ENCODE results near the gene NRXN3.

Gene NRXN3

DNA sequence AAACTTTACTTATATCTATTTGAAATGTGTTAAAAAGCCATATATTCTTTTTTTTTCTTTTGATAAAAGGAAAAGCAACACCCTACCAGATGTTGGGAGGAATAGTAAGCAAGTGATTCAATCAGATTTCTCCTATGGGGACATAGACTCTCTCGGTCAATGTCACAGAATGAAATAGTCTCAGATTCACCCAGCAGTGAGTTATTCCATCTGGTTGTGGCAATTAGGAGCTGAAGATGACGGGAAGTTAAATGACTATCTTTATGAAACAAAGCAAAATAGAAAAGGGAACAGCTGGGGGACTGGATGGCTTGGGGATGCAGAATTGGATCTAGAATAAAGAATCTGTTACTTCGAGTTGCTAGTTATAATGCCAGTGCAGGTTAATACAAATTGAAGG lies 857.0 kb downstream of the NRXN3 start:
- H3K36me3 ChIP-seq (ENCODE audit: control insufficient read depth in 2 of 2, insufficient read depth in 1 of 2, low read length in 2 of 2), result no peaks in the 10 kb centered on the region
- H3K9me3 ChIP-seq (ENCODE audit: control insufficient read depth, insufficient read depth, low read depth, low read length), result no peaks in the 10 kb centered on the region
- ChIA-PET CTCF (interaction anchor here (0.6 kb wide), 1 partner anchor 45 kb away, joined by 3 read pairs; no protein-coding TSS in a partner anchor), POLR2A (no interaction called here)
- no peak overlapping the region for H3K27ac ChIP-seq (ENCODE audit: extremely low read depth, low read depth, low read length)
- no peak for TF ChIP-seq ZNF843 (tag by site-specific recombination; IDR thresholded peaks at IDR 0.05)
- TF ChIP-seq, protein P1, sequence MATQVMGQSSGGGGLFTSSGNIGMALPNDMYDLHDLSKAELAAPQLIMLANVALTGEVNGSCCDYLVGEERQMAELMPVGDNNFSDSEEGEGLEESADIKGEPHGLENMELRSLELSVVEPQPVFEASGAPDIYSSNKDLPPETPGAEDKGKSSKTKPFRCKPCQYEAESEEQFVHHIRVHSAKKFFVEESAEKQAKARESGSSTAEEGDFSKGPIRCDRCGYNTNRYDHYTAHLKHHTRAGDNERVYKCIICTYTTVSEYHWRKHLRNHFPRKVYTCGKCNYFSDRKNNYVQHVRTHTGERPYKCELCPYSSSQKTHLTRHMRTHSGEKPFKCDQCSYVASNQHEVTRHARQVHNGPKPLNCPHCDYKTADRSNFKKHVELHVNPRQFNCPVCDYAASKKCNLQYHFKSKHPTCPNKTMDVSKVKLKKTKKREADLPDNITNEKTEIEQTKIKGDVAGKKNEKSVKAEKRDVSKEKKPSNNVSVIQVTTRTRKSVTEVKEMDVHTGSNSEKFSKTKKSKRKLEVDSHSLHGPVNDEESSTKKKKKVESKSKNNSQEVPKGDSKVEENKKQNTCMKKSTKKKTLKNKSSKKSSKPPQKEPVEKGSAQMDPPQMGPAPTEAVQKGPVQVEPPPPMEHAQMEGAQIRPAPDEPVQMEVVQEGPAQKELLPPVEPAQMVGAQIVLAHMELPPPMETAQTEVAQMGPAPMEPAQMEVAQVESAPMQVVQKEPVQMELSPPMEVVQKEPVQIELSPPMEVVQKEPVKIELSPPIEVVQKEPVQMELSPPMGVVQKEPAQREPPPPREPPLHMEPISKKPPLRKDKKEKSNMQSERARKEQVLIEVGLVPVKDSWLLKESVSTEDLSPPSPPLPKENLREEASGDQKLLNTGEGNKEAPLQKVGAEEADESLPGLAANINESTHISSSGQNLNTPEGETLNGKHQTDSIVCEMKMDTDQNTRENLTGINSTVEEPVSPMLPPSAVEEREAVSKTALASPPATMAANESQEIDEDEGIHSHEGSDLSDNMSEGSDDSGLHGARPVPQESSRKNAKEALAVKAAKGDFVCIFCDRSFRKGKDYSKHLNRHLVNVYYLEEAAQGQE (tag by site-specific recombination; IDR thresholded peaks at IDR 0.05), result no peak
- no peak for TF ChIP-seq ZNF19 (tag by site-specific recombination; IDR thresholded peaks at IDR 0.05; ENCODE audit: low read depth)
- TF ChIP-seq, protein P2, sequence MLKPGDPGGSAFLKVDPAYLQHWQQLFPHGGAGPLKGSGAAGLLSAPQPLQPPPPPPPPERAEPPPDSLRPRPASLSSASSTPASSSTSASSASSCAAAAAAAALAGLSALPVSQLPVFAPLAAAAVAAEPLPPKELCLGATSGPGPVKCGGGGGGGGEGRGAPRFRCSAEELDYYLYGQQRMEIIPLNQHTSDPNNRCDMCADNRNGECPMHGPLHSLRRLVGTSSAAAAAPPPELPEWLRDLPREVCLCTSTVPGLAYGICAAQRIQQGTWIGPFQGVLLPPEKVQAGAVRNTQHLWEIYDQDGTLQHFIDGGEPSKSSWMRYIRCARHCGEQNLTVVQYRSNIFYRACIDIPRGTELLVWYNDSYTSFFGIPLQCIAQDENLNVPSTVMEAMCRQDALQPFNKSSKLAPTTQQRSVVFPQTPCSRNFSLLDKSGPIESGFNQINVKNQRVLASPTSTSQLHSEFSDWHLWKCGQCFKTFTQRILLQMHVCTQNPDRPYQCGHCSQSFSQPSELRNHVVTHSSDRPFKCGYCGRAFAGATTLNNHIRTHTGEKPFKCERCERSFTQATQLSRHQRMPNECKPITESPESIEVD (tag by site-specific recombination; IDR thresholded peaks at IDR 0.05), result no peak
- TF ChIP-seq, protein P3, sequence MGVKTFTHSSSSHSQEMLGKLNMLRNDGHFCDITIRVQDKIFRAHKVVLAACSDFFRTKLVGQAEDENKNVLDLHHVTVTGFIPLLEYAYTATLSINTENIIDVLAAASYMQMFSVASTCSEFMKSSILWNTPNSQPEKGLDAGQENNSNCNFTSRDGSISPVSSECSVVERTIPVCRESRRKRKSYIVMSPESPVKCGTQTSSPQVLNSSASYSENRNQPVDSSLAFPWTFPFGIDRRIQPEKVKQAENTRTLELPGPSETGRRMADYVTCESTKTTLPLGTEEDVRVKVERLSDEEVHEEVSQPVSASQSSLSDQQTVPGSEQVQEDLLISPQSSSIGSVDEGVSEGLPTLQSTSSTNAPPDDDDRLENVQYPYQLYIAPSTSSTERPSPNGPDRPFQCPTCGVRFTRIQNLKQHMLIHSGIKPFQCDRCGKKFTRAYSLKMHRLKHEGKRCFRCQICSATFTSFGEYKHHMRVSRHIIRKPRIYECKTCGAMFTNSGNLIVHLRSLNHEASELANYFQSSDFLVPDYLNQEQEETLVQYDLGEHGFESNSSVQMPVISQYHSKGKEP (tag by site-specific recombination; IDR thresholded peaks at IDR 0.05), result no peak
- no peak for TF ChIP-seq SCRT2 (tag by site-specific recombination; IDR thresholded peaks at IDR 0.05)
- no peak overlapping the region for H3K4me3 ChIP-seq (ENCODE audit: low read depth, low read length)
- no peaks in the 10 kb centered on the region for H3K4me1 ChIP-seq (ENCODE audit: control insufficient read depth, insufficient read depth, low read length)

DNA sequence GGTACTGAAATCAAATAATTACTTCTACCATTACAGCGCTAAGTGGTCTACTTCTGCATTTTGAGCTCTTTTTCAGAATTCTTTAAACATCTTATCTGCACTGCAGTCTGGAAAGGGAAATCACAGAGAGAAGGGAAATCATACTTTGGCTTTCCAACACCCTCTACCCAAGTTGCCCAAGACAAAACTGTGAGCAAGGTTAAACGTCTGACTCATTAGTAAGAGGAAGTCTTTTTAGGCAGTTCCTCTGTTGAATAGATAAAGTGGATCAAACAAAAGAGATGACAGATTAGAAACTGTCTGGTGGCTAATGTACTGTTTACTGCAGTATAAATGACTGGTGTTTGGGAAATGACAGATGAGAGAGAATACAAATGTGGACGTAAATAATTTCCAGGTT lies 858.1 kb downstream of the NRXN3 start:
- no peaks in the 10 kb centered on the region for H3K36me3 ChIP-seq (ENCODE audit: control insufficient read depth in 2 of 2, insufficient read depth in 1 of 2, low read length in 2 of 2)
- H3K4me3 ChIP-seq (ENCODE audit: low read depth, low read length), result no peak overlapping the region
- H3K4me1 ChIP-seq (ENCODE audit: control insufficient read depth, insufficient read depth, low read length), result no peaks in the 10 kb centered on the region
- POLR2A ChIA-PET, result no interaction called here
- CTCF ChIA-PET, result no interaction called here
- H3K9me3 ChIP-seq (ENCODE audit: control insufficient read depth, insufficient read depth, low read depth, low read length), result no peaks in the 10 kb centered on the region
- no peak overlapping the region for H3K27ac ChIP-seq (ENCODE audit: extremely low read depth, low read depth, low read length)
- TF ChIP-seq OSR2 (tag by site-specific recombination; IDR thresholded peaks at IDR 0.05), result no peak
- TF ChIP-seq ZNF274 (IDR thresholded peaks at IDR 0.05; ENCODE audit: low read length), result no peak
- TF ChIP-seq ZNF274 (tag by site-specific recombination; IDR thresholded peaks at IDR 0.05; ENCODE audit: borderline replicate concordance), result no peak
- TF ChIP-seq ZNF404 (tag by site-specific recombination; IDR thresholded peaks at IDR 0.05), result no peak
- no peak for TF ChIP-seq ZNF624 (tag by site-specific recombination; IDR thresholded peaks at IDR 0.05)
- TF ChIP-seq ZNF426 (tag by site-specific recombination; IDR thresholded peaks at IDR 0.05), result no peak
- TF ChIP-seq ZNF157 (tag by site-specific recombination; IDR thresholded peaks at IDR 0.05), result no peak
- TF ChIP-seq ZBTB20 (tag by site-specific recombination; IDR thresholded peaks at IDR 0.05), result no peak
- TF ChIP-seq, protein P3 (tag by site-specific recombination; IDR thresholded peaks at IDR 0.05), result no peak
- TF ChIP-seq ZNF514 (tag by site-specific recombination; IDR thresholded peaks at IDR 0.05), result no peak
- no peak for TF ChIP-seq ZNF843 (tag by site-specific recombination; IDR thresholded peaks at IDR 0.05)
- TF ChIP-seq, protein P4, sequence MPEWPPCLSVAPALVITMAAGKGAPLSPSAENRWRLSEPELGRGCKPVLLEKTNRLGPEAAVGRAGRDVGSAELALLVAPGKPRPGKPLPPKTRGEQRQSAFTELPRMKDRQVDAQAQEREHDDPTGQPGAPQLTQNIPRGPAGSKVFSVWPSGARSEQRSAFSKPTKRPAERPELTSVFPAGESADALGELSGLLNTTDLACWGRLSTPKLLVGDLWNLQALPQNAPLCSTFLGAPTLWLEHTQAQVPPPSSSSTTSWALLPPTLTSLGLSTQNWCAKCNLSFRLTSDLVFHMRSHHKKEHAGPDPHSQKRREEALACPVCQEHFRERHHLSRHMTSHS (tag by site-specific recombination; IDR thresholded peaks at IDR 0.05), result no peak
